Tibial nerve (tissue), 4 donors: ENCODE measurements around the gene MTUS2. TPM values are rescaled to one million over a fixed set of nuclear protein-coding genes. Genes with fewer than 3 reads are reported as not detected.

Experiments
- DNase-seq, 2 donors: peaks; one replicate each; pipeline ENCODE4 v3.0.0-alpha.2; 2019; ENCODE audit warnings: low spot score in 2 of 2
- H3K27ac ChIP-seq, 4 donors: fragments of 200-600 bp; sonication (generic) in 3 of 4; one replicate each; pipeline ENCODE4 v1.5.1; 2017 to 2019; ENCODE audit warnings: mild to moderate bottlenecking in 1 of 4
- H3K27me3 ChIP-seq, 2 donors: fragments of 200-600 bp; sonication (generic) in 1 of 2; one replicate each; pipeline versions ENCODE4 v1.5.1 to v1.6.0; 2017 to 2019
- H3K36me3 ChIP-seq, 3 donors: fragments of 200-600 bp; sonication (generic); one replicate each; pipeline ENCODE4 v1.5.1; 2018 to 2019
- H3K4me1 ChIP-seq, 4 donors: fragments of 200-600 bp; sonication (generic) in 3 of 4; one replicate each; pipeline ENCODE4 v1.5.1; 2017 to 2019
- H3K4me3 ChIP-seq, 4 donors: fragments of 200-600 bp; sonication (generic) in 3 of 4; one replicate each; pipeline ENCODE4 v1.5.1; 2017 to 2019; ENCODE audit warnings: mild to moderate bottlenecking in 1 of 4, moderate library complexity in 1 of 4
- H3K9me3 ChIP-seq, 4 donors: fragments of 200-600 bp; sonication (generic) in 3 of 4; one replicate each; pipeline ENCODE4 v1.5.1; 2017 to 2019
- CTCF ChIP-seq, 5 experiments: fragments of 200-600 bp in 3 of 5; fragments of 450-650 bp in 2 of 5; sonication (generic) in 3 of 5; IDR thresholded peaks; one replicate each; pipeline ENCODE4 v1.5.1; 2016 to 2019; ENCODE audit warnings: antibody characterized with exemption in 5 of 5, mild to moderate bottlenecking in 3 of 5, moderate library complexity in 2 of 5
- EP300 ChIP-seq, 2 donors: sonication (generic); formaldehyde crosslinking; IDR thresholded peaks; one replicate each; pipeline ENCODE4 v1.6.1; 2017; ENCODE audit warnings: antibody characterized with exemption in 2 of 2, mild to moderate bottlenecking in 1 of 2
- POLR2A ChIP-seq, 2 donors: fragments of 450-650 bp; IDR thresholded peaks; one replicate each; pipeline ENCODE4 v1.6.1; 2017; ENCODE audit warnings: antibody characterized with exemption in 2 of 2, mild to moderate bottlenecking in 2 of 2, moderate library complexity in 2 of 2
- WGBS, 2 donors: methylation state at CpG; one replicate each; pipeline ENCODE4 v1.1.5; 2018; 5-methylcytosine and 5-hydroxymethylcytosine counted together
- total RNA-seq, 4 donors: library from RNA; depleted of rRNA; stranded (reverse); fragments of >200 nt; gene quantifications; one replicate each; pipeline ENCODE4 v1.1.0, GENCODE V29; 2016

The MTUS2 gene
- total RNA-seq, 4 donors from 2014 or later: 0.20 TPM; not detected in 3

- no peak for DNase-seq
- H3K4me1 ChIP-seq: no peaks in the 10 kb centered on the region
- no peak overlapping the region for H3K27ac ChIP-seq
- H3K4me3 ChIP-seq: no peak overlapping the region
- 61 to 78% methylated on average over 3 of the region's 3 CpGs for WGBS, 2 donors
- peaks cover 0 to 43% (median 5%) of the 10 kb centered on the region in 4 donors for H3K9me3 ChIP-seq
- H3K36me3 ChIP-seq: no peaks in the 10 kb centered on the region
- no peaks in the 10 kb centered on the region for H3K27me3 ChIP-seq
- TF ChIP-seq POLR2A (IDR thresholded peaks at IDR 0.05) (no peak), EP300 (IDR thresholded peaks at IDR 0.05) (no peak), CTCF (IDR thresholded peaks at IDR 0.05) (no peak)
These were observed 11.0 kb downstream of the MTUS2 start for GRCh38 chr13:28831117-28831516.

- Histone ChIP-seq H3K27me3 (no peaks in the 10 kb centered on the region), H3K36me3 (no peaks in the 10 kb centered on the region), H3K27ac (no peak overlapping the region), H3K4me1 (no peaks in the 10 kb centered on the region), H3K9me3 (no peaks in the 10 kb centered on the region), H3K4me3 (no peak overlapping the region)
- no peak for DNase-seq
- 85% methylated on average over 5 of the region's 5 CpGs for WGBS, 2 donors
- TF ChIP-seq CTCF (IDR thresholded peaks at IDR 0.05): no peak
- TF ChIP-seq POLR2A (IDR thresholded peaks at IDR 0.05): no peak
- TF ChIP-seq EP300 (IDR thresholded peaks at IDR 0.05): no peak
These were observed 17.0 kb downstream of the MTUS2 start for GRCh38 chr13:28837111-28837510.

DNA sequence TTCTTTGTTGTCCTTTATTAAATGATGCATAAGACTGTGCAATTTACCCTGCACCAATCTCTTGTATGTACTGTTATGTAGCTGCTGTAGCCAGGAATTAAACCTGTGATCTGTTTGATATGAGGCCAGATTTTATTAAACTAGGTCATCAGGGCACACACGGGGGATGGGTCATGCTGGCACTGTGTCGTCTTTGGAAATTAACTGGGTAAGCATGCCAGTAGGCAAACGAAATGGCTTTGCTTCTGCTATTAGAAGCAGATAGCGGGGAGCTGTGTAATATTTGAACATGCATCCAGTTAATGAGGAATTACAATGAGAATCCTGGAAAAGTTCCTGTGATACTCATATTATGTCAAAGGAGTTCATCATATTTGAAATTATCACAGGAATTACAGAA is 23.5 kb downstream of the MTUS2 start:
- H3K4me1 ChIP-seq: no peaks in the 10 kb centered on the region
- no peaks in the 10 kb centered on the region for H3K27me3 ChIP-seq
- WGBS, 2 donors: 64 to 78% methylated on average over 4 of the region's 4 CpGs
- no peaks in the 10 kb centered on the region for H3K9me3 ChIP-seq
- no peak overlapping the region for H3K27ac ChIP-seq
- H3K36me3 ChIP-seq: no peaks in the 10 kb centered on the region
- no peak for DNase-seq
- H3K4me3 ChIP-seq: no peak overlapping the region
- TF ChIP-seq EP300 (IDR thresholded peaks at IDR 0.05) (no peak), POLR2A (IDR thresholded peaks at IDR 0.05) (no peak), CTCF (IDR thresholded peaks at IDR 0.05) (no peak)

DNA sequence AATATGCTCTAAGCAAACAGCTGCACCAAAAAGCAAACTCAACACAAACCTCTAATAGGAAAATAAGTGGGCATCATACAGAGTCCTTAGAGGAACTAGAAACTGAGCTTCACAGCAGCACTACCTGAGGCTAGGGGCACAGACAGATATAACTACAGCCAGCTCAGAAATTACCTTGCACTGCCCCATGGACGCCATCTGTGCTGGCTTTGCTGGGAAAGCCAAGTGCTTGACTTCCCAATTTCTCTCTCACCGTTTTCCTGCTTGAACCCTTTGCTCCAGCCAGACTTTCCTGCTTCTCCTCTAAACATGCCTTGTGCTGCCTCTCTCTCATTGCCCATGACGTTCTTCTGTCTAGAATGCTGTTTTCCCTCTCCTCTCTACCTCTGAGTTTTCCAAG is 29.3 kb downstream of the MTUS2 start:
- 83 to 88% methylated on average over 3 of the region's 3 CpGs for WGBS, 2 donors
- Histone ChIP-seq H3K4me1 (no peaks in the 10 kb centered on the region), H3K27ac (no peak overlapping the region), H3K9me3 (no peaks in the 10 kb centered on the region), H3K36me3 (no peaks in the 10 kb centered on the region), H3K27me3 (no peaks in the 10 kb centered on the region), H3K4me3 (no peak overlapping the region)
- TF ChIP-seq POLR2A (IDR thresholded peaks at IDR 0.05) (no peak), EP300 (IDR thresholded peaks at IDR 0.05) (no peak), CTCF (IDR thresholded peaks at IDR 0.05) (no peak)
- no peak for DNase-seq

DNA sequence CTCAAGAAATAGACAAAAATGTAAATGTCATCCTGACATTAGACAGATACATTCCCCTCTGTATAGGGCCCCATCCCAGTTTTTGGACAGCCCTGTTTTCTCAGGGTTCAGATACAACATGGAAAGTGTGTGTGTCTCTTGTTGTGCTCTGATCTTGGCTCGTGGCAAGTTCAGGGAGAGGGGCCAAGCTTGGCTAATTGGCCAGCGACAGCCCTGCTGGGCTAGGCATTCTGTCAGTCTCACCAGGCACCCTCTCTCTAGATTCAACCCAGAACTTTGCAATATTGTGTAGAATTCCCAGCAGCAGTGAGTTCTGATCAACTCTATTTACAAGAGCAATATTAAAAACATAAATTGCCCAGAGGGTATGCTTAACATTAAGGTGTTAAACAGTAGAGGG is 30.1 kb downstream of the MTUS2 start:
- Histone ChIP-seq H3K27me3 (no peaks in the 10 kb centered on the region), H3K36me3 (no peaks in the 10 kb centered on the region), H3K4me1 (no peaks in the 10 kb centered on the region), H3K4me3 (no peak overlapping the region), H3K9me3 (no peaks in the 10 kb centered on the region), H3K27ac (no peak overlapping the region)
- 76% methylated on average over 2 of the region's 2 CpGs for WGBS, 2 donors
- TF ChIP-seq POLR2A (IDR thresholded peaks at IDR 0.05) (no peak), EP300 (IDR thresholded peaks at IDR 0.05) (no peak), CTCF (IDR thresholded peaks at IDR 0.05) (no peak)
- no peak for DNase-seq
